HG03060 (cell line): ENCODE data around the gene KCNQ2.

Source experiments
- ATAC-seq: cut with Tn5 transposase; IDR thresholded peaks from one replicate; pipeline ENCODE4 v1.9.1; 2021; ENCODE audit warnings: low read depth, moderate number of reproducible peaks; ENCODE audit not compliant: unreplicated experiment

Gene KCNQ2

DNA sequence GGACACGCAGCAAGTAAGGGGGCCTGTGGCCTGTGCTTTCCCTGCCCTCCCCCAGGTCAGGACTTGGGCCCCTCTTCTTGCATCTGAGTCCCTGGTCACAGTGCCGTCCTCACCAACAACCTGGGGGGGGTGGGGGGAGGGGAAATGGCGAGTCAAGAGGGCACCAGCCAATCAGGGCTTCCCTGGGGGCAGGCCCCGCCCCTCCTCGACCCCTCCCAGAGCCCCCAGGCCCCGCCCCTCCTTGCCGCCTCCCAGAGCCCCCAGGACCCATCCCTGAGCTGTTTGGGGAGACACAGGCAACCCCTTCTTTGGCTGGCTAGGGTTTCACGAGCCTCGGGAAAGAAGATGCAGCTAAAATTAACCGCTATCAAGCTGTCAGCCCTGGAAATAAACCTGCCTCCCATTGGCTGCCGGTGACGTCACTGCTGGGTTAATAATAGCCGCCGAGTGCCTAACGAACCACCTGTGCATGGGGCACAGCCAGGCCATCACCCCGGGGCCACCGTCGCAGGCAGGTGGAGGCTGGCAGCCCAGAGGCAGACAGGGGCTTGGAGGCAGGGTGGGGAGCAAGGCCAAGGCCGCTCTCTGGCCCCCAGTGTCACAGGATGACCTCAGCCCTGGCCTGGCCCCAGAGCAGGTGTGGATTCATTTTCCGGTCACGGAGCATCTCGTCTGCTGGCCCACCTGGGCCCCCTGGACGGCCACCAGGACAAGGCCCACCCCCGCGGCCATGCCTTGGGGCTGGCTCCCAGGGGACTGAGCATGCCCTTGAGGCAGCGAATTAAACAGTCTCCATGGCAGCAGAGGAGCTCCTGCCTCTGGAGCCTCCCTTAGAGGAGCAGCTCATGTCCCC lies 29.6 kb upstream of the KCNQ2 start:
- no peak for ATAC-seq

DNA sequence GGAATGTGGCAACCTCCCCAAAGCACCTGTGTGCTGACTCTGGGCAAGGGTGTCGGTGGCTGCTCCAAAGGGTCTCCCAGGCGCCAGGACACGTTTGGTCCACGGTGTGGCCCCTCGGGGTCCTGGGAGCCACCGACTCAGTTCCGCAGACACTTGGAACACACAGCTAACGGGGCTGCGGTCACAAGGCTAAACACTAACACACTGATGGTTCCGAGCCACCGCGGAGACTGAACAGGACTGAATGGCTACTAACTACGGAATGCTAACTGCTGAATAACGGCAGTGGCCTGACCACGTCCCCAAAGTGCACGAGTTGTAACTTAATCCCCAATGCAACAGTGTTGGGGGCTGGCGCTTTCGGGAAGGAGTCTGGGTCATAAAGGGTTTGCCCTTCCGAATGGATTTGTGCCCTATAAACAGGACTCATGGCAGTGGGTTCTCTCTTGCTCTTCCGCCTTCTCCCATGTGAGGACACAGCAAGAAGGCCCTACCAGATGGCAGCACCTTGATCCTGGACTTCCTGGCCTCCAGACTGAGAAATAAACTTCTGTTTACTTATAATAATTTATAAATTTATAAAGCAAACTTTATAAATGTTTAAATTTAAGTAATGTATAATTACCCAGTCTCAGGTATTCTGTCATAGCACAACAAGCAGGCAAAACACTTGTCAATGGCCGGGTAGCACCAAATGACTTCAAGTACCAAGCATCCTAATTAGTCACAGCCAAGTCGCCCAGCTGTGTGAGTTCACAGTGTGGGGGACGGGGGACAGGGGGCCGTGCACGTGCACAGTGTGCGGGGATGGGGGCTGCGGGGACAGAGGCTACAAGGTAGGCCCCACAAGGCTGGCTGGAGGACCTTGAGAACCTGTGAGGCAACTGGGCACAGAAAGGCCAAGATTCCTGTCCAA lies 28.7 kb upstream of the KCNQ2 start:
- ATAC-seq = no peak

DNA sequence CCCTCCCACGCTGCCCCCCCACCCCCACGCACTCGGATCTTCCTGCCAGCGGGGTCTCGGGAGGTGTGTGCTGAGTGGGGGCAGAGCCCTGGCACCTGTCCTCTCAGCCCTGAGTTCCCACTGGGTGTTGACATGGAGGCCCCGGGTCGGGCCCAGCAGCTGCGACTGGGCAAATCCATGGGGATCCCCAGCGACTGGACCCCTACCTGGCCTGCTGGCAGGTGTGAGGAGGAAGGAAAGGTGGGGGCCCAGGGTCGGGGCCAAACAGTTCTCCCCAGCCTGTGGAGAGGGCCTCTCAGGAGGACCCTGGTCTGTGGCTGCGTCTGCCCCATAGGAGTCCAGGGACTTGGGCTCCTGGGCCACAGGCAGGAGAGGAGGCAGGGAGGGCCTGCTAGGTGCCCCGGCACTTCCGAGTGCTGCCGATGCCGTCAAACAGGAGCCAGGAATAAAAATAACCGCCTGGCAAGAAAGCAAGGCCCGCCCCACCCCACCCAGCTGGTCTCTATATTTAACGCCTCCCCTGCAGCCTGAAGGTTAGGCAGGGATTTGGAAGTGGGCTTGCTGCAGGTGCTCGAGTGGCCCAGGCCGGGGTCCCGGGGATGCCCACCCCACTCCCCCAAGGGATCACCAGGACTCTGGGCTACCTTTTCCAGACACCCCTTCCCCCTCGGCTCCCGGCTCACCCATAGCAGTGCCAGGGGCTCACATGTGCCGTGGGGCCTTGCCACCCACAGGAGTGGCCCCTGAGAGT lies 27.9 kb upstream of the KCNQ2 start:
- ATAC-seq = no peak

DNA sequence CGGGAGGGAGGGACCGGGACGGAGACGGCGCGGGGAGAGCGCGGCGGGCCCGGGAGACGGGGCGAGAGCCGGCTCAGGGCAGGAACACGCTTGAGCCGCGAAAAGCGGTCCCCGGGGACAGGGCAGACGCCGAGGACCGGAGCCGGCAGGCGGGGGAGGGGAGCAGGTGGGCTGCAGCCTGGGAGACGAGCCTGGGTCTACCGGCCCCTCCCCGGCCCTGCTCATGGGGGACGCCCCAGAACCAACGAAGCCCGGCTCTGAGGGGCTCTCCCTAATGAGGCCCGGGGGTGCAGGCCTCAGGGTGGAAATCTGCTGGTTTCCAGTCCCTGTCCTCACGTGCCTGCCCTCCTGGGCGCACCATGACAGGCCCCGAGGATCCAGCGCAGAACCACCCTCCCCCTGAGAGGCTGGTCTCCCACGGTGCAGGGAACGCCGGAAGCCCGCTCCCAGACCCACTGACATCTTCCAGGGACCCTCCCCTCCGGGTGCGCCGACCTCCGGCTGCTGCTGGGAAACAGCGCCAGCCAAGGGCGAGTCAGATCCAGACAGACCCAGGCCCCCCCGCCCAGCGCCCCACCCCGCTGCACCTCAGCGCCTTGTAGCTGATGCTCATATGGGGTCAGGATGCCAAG lies 27.0 kb upstream of the KCNQ2 start:
- ATAC-seq = no peak

DNA sequence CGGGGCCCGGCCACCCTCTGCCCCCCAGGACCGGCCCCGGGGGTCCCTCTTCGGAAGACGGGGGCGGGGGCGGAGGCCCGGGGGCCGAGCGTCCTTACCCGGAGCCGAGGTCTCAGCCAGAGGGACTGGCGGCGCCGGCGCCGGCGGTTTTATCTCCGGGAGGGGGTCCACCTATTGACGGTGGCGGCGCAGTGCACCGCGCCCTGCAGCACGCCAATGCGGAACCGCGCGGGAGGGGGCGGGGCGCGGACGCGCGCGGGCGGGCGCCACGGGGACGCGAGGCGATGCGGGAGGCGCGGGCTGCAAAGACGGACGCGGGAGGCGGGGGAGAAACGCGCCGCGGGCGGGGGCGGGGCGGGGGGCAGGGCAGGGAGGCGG lies 26.5 kb upstream of the KCNQ2 start, which contains the start of gene EEF1A2:
EEF1A2 (minus strand) TSS at position 124 of the 378 bp plus-strand sequence. CDS start 1,320 bp downstream, outside the sequence.
- ATAC-seq = no peak

DNA sequence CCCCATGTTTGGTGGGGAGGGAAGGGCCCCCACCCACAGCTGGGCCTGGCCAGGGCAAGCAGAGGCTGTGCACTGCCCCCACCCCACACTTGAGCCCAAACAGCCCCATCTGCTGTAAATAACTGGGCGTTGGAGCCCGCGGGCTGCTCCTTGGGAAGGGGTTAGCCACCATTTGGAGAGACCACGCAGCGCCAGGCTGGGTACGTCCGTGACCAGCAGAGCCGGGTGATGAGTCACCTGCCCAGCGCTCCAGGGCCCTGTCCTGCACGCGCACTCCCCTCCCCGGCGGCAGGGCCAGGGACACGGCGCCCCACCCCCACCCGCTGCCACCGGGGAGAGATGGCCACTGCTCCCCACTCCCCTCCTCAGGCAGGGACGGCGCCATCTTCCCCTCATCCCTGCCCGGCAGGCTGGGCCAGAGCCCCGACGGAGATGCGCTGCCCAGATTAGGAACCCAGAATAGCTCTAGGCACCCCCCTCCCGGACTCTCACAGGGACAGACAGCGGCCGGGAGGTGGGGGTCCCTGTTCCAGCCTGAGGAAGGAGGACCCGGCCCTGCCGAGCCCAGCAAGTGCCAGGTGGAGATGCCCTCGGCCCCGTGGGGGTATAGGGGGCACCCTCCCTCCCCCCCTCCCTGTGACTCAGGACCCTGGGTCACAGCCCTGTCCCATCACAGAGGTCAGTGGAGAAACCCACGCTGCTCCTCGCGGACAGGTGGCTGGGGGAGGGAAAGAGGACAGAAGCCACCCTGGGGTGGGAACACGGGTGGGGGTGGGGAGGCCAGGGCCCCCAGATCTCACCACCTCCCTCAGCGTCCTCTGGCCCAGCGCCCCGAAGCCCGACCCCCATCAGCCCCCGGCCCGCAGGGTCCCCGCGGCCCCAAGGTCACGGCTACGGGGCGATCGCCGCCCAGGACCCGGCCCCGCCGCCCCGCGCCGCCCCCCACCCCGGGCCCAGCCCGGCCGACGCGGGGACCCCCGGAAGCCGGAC lies 25.8 kb upstream of the KCNQ2 start:
- ATAC-seq = no peak

DNA sequence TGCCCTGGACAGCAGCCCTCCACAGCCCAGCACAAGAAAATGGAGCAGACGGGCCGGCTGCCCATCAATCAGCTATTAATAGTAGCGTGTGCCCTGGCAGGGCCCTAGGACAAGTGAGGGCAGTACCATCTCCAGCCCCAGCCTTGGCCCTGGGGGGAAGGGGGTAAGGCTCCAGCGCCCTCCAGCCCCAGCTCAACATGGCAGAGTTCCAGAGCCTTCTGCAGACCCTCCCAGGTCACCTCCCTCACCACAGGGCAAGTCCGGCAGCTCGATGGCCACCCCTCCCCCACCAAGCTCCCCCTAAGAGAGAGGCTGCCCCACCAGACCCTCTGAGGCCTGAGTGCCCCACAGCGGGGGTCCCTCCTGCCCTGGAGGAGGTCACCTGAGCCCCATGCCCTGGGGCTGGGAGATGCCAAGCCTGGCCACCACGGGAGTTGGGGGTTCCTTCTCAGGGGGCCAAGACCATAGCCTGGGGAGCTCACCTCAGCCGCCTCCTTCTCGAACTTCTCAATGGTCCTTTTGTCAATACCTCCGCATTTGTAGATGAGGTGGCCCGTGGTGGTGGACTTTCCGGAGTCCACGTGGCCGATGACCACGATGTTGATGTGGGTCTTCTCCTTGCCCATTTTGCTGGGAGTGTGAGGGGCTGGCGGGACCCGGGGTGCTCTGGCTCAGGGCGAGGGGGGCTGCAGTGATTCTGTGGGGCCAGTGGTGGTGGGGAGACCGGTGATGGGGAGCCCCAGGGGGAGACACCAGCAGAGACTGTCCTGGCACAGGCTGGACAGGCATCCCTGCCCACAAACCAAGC lies 24.9 kb upstream of the KCNQ2 start:
- ATAC-seq = no peak

DNA sequence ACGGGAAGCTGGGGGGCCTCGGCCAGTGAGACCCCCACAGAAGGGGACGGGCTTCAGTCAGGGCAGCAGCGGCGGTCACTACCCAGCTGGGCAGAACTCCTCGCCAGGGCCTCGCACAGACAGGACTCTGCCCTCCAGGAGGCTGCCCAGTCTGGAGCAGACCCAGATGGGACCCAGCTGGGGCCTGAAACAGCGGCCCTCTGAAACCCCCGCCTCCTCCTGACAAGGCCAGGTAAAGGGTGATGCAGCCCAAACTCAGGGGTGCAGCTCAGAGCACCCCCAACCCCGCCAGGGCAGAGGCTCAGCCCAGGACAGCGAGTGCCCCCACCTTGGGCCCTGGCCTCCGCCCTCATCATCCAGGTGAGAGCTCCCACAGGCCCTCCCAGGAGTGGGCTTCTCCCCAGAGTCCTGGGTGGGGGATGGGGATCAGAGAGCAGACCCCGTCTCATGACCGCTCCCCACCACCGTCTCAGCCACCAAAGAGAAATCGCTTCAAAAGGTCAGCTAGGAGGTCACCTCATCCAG lies 24.2 kb upstream of the KCNQ2 start:
- no peak for ATAC-seq

DNA sequence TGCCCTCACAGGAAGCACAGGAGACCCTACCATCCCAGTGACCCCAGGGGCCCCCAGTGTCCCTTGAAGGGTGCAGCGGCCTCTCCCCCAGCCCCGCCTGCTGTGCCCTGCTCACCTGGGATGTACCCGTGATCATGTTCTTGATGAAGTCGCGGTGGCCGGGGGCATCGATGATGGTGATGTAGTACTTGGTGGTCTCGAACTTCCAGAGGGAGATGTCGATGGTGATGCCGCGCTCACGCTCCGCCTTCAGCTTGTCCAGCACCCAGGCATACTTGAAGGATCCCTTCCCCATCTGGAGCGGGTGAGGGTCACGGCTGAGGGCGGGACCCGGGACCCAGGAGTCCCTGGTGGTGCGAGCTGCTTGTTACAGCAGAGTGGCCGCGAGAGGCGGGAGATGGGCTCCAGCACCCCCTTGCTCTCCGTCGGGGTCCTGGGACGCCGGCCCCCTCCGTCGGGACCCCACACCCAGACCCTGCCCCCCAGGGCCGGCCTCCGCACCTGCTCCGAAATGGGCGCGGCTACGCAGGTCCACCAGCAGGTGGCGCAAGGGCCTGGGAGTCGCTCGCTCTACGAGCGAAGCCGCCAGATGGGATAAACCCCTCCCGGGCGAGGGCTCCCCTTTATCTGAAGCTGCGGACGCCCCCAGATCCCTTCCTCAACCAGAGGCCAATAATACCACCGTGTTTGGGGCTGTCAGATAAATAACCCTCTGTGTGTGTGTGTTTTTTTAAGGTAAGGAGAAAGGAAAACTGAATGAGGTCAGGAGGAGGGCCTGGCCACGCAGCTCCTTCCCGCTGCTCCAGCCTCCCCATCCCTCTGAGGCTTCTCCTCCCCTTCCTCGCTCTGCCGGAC lies 23.5 kb upstream of the KCNQ2 start:
- ATAC-seq = no peak

DNA sequence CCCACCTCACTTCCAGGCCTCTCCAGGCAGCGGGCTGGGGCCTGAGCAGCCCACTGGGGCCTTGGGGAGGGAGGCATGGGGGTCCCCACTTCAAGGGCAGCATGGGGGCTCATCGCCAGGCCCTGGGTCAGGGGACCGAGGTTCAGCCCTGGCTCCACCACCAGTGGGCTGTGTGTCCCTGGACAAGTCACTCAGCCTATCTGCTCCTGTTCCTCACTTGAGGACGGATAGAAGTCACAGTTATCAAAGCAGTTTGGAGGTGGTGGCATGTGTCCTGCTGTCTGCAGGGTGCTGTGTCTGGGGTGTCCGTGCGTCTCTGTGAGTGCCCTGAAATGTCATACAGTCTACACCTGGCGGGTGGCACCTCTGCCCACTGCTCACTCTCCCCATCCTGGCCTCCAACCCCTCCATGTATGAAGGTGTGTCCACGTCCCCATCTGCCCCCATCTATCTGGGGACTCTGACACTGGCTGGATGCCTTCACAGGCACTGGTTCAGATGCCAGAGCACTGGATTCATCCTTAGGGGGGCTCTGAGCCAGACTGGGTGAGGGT lies 22.8 kb upstream of the KCNQ2 start:
- ATAC-seq = no peak

DNA sequence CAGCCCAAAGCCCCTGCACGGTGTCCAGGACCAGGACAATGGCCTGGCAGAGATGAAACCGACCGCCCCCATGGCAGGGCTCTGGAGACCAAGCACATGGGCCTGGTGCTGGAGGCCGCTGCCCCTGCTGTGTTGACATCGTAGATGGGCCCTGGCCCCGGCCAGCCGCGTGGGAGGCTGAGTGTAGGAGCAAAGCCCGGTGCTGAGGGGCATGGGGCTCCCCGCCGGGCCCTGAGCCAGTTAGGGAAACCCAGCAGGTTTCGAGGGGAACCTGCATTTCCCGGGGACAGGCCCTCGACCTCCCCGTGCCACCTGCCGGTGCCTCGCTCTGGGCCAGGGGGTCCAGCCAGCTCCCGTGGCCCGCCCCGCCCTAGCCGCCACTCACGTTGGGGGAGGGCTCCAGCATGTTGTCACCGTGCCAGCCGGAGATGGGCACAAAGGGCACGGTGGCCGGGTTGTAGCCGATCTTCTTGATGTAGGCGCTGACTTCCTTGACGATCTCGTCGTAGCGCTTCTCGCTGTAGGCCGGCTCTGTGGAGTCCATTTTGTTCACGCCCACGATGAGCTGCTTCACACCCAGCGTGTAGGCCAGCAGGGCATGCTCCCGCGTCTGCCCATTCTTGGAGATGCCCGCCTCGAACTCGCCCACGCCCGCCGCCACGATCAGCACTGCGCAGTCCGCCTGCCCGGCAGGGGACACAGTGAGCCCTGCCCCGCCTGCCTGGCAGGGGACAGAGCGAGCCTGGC lies 22.1 kb upstream of the KCNQ2 start:
- ATAC-seq = no peak

DNA sequence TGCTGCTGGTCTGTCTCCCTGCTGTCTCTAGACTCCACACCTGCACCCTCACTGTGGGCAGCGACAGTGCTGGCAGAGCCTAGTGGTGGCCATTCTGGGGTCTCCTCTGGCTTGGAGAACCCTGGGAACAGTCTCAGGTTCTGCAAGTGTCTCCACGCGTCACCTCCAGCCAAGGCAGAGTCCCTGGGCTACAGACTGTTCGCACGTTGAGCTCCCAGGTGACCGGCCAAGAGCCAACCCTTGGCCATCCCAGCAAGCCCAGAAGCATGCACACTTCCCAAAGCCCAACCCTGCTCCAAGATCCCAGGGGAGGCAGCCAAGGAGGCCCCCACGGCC lies 21.6 kb upstream of the KCNQ2 start:
- no peak for ATAC-seq

DNA sequence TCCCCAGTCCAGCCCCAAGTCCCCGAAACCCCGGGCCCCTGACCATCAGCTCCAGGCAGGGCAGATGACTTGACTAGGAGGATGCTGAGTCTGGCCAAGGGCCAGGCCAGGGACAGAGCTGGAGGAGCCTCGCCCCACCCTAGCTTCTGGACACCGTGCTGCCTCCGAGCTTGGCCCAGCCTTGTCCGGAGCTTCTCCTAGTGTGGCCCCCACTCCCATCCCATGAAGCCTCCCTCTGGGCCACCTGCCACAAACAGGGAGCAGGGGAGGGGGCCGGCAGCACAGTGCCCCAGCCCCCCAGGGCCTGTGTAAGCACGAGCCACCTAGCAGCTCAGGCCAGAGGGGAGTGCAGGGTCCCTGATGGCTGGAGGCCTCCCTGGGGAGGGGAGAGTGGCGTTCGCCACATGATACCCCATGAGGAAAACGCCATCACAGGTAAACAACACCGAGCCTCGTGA lies 21.1 kb upstream of the KCNQ2 start:
- ATAC-seq = no peak

DNA sequence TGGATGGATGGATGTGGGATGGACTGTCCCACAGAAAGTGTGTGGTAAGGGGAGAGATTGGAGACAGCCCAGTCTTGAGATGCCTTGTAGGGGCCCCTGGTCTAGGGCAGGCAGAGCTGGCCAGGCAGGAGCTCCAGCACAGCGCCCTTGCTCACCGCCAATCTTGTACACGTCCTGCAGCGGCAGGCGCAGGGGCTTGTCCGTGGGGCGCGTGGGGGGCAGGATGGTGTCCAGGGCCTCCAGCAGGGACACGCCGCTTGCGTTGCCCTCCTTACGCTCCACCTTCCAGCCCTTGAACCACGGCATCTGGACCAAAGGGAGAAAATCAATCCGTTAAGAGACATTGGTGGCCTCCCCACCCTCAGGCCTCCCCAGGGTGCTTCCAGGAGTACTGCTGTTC lies 20.5 kb upstream of the KCNQ2 start:
- ATAC-seq = no peak

DNA sequence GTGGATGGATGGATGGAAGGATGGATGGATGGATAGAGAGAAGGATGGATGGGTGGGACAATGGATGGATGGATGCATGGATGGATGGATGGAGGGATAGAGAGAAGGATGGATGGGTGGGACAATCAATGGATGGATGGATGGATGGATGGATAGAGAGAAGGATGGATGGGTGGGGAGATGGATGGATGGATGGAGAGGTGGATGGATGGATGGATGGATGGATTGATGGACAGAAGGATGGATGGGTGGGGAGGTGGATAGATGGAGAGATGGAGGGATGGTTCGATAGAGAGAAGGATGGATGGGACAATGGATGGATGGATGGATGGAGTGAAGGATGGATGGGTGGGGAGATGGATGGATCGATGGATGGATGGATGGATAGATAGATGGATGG lies 20.1 kb upstream of the KCNQ2 start:
- ATAC-seq = no peak

DNA sequence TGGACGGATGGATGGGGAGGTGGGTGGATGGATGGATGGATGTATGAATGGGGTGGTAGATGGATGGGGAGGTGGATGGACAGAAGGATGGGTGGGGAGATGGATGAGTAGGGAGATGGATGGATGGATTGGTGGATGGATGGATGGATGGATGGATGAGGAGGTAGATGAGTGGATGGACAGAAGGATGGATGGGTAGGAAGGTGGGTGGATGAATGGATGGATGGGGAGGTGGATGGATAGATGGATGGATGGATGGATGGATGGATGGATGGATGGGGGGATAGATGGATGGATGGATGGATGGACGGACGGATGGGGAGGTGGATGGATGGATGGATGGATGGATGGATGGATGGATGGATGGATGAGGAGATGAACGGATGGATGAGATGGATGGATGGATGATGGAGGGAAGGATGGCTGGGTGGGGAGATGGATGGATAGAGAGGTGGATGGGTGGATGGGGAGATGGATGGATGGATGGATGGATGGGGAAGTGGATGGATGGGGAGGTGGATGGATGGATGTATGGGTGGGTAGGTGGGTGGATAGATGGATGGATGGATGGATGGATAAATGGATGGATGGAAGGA lies 19.3 kb upstream of the KCNQ2 start:
- no peak for ATAC-seq
